Heart left ventricle (tissue), 16 donors: ENCODE measurements around the gene FA2H. TPM values are rescaled to one million over a fixed set of nuclear protein-coding genes. Genes with fewer than 3 reads are reported as not detected.

Experiments
- ATAC-seq, 4 donors: fragments of 200-7000 bp; cut with Tn5 transposase; one replicate each; pipeline ENCODE4 v1.9.1; 2020 to 2022; ENCODE audit warnings: moderate library complexity in 4 of 4, mild to moderate bottlenecking in 3 of 4, moderate number of reproducible peaks in 1 of 4
- DNase-seq, 5 donors: peaks; one replicate each; pipeline ENCODE4 v3.0.0-alpha.2; 2020
- H3K27ac ChIP-seq, 12 donors: fragments of 200-600 bp; sonication (generic) in 4 of 12; one replicate each; pipeline versions ENCODE4 v1.5.0 to v1.8.0; 2016 to 2022; ENCODE audit warnings: mild to moderate bottlenecking in 2 of 12
- H3K27me3 ChIP-seq, 9 donors: fragments of 200-600 bp; sonication (generic) in 2 of 9; one replicate each; pipeline versions ENCODE4 v1.5.1 to v1.8.0; 2016 to 2022; ENCODE audit warnings: mild to moderate bottlenecking in 3 of 9
- H3K36me3 ChIP-seq, 9 donors: fragments of 200-600 bp; sonication (generic) in 2 of 9; one replicate each; pipeline versions ENCODE4 v1.5.0 to v1.8.0; 2018 to 2022; ENCODE audit warnings: mild to moderate bottlenecking in 2 of 9
- H3K4me1 ChIP-seq, 12 donors: fragments of 200-600 bp; sonication (generic) in 4 of 12; one replicate each; pipeline versions ENCODE4 v1.5.0 to v1.8.0; 2016 to 2022; ENCODE audit warnings: mild to moderate bottlenecking in 3 of 12
- H3K4me3 ChIP-seq, 12 donors: fragments of 200-600 bp; sonication (generic) in 4 of 12; one replicate each; pipeline versions ENCODE4 v1.5.0 to v1.8.0; 2017 to 2022; ENCODE audit warnings: mild to moderate bottlenecking in 9 of 12, moderate library complexity in 4 of 12
- H3K9me3 ChIP-seq, 12 donors: fragments of 200-600 bp; sonication (generic) in 4 of 12; one replicate each; pipeline versions ENCODE4 v1.5.0 to v1.8.0; 2016 to 2022; ENCODE audit warnings: mild to moderate bottlenecking in 1 of 12
- POLR2A ChIP-seq, 2 donors: fragments of 450-650 bp; IDR thresholded peaks; one replicate each; pipeline ENCODE4 v1.6.1; 2017; ENCODE audit warnings: antibody characterized with exemption in 2 of 2, mild to moderate bottlenecking in 2 of 2, moderate library complexity in 2 of 2
- WGBS, 4 donors: extraction: QIAGEN DNeasy Blood & Tissue Kit in 2 of 4; methylation state at CpG; one replicate each; pipeline versions ENCODE4 v1.1.5 to v1.1.7; 2013 to 2018; 5-methylcytosine and 5-hydroxymethylcytosine counted together
- intact Hi-C, 10 donors: fragments of 100-400 bp; cut with DNase I; formaldehyde crosslinking; loops; one replicate each; pipeline versions ENCODE4 v1.11.1 to v1.14.2; 2022
- polyA plus RNA-seq, 2 donors: library from polyadenylated mRNA; stranded (reverse); fragments of 200-250 nt; gene quantifications; one replicate each; pipeline ENCODE4 v1.2.3, GENCODE V29; 2013
- total RNA-seq, 9 donors: library from RNA; depleted of rRNA in 2 of 9; stranded (reverse); fragments of >200 nt in 2 of 9; fragmentation: NEBNext Ultra II Directional in 3 of 9; extraction: Animal tissue kit (Norgen Biotek cat#: 25700) in 3 of 9; gene quantifications; one replicate each; pipeline versions ENCODE4 v1.1.0 to v1.2.4, GENCODE V29; 2016 to 2023
- TF ChIP-seq, protein P1 (sequence below), 12 donors: fragments of 200-600 bp; sonication (generic) in 4 of 12; IDR thresholded peaks; one replicate each; pipeline versions ENCODE4 v1.5.0 to v1.8.0; 2018 to 2022; ENCODE audit warnings: antibody characterized with exemption in 12 of 12, mild to moderate bottlenecking in 5 of 12
- donor health status: ischemic (EF 13 %, LVEDD 7.1; RV severe dilation, severe dysfunction).
- donor health status: healthy with polysubstance abuse.
- donor health status: DM: no; HTN: yes; CAD: no.
- donor health status: DM: no; HTN: no; CAD: no.
- donor health status: ischemic (EF 25% LVEDD 6.9; RV normal size, moderate dysfunction).
- donor health status: ischemic (EF 25% LVEDD 5.7; RV mildly dilated, moderate dysfunction).
- donor health status: healthy.
- donor health status: DM: yes; HTN: yes; CAD: no.
- donor health status: ischemic (EF 35%, LVEDD 5.7; RV mildly dilated, moderate dysfunction).
- donor health status: nonischemic (EF 11% LVEDD 7.7; RV severe dilation, severe dysfunction).
- donor health status: DM: yes; HTN: yes; CAD: no.
- donor health status: PGD.
- donor health status: ischemic (EF 29% LVEDD 5.4; RV normal size, mild dysfunction).
- donor health status: nonischemic (EF 23%, LVEDD 6.1; RV moderate dilation, normal function).

The FA2H gene
- total and polyA plus RNA-seq, 11 donors, result 0.04 to 1.9 (median 0.39) TPM; not detected in 7

DNA sequence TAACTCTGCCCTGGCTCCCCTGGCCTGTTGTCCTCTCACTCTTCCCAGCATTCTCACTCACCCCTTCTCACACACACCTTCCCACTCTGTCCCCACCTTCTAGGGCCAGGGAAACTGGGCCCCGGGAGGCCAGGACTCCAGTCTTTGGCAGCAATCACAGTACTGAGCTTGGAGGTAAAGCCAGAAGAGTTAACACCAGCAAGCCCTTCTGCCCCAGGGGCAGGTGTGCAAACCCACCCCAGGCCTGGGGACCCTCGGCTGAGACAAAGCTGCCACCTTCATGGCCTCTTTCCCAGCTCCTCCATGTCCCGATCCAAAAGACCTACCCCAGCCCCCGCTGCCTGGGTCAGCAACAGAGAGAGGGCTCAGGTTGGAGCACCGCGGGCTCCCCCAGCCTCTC, 37.1 kb downstream of the FA2H start:
- intact Hi-C loops, result no loop called here

DNA sequence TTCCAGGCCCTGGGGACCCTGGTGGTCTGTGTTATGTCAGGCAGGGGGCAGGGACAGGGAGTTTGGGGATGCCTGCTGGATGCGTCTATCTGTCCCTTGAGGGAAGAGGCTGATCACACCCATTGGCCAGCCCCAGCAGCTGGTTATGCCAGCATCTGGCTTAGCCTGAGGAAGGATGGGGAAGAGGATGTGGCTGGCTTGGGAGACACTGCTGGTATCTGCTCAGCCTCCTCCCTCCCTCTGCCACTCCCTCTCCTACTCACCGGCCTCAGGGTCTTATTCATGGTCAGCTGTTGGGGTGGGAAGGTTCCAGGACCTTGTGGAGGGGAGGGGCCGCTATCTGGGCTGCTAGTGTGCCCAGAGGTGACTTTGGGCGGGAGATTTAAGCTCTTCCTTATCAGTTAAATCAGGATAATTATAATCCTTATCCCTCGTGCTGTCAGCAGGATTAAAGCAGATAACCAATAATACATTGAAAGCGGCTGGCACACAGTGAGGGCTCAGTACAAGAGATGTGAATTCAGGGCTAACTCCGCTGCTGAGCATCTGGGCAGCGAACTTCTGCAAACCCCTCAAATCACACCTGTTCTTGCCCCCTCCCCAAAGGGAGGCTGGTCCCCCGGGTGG, 38.0 kb downstream of the FA2H start:
- TF ChIP-seq, protein P1, sequence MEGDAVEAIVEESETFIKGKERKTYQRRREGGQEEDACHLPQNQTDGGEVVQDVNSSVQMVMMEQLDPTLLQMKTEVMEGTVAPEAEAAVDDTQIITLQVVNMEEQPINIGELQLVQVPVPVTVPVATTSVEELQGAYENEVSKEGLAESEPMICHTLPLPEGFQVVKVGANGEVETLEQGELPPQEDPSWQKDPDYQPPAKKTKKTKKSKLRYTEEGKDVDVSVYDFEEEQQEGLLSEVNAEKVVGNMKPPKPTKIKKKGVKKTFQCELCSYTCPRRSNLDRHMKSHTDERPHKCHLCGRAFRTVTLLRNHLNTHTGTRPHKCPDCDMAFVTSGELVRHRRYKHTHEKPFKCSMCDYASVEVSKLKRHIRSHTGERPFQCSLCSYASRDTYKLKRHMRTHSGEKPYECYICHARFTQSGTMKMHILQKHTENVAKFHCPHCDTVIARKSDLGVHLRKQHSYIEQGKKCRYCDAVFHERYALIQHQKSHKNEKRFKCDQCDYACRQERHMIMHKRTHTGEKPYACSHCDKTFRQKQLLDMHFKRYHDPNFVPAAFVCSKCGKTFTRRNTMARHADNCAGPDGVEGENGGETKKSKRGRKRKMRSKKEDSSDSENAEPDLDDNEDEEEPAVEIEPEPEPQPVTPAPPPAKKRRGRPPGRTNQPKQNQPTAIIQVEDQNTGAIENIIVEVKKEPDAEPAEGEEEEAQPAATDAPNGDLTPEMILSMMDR (IDR thresholded peaks at IDR 0.05), result no peak
- no peak for TF ChIP-seq POLR2A (IDR thresholded peaks at IDR 0.05)
- H3K9me3 ChIP-seq, result no peaks in the 10 kb centered on the region
- ATAC-seq, result no peak
- intact Hi-C loops, result no loop called here
- H3K27ac ChIP-seq, result no peak overlapping the region
- peaks cover 0 to 22% (median 5%) of the 10 kb centered on the region in 9 donors for H3K27me3 ChIP-seq
- DNase-seq, result no peak
- WGBS, 4 donors, result 68 to 77% (median 73%) methylated on average over 9 of the region's 9 CpGs
- no peaks in the 10 kb centered on the region for H3K36me3 ChIP-seq
- no peaks in the 10 kb centered on the region for H3K4me1 ChIP-seq
- H3K4me3 ChIP-seq, result no peak overlapping the region

More for the DNA sequence above, 37.1 kb downstream of the FA2H start:
- no peak for DNase-seq
- H3K27ac ChIP-seq, result no peak overlapping the region
- no peaks in the 10 kb centered on the region for H3K4me1 ChIP-seq
- peaks cover 0 to 25% (median 5%) of the 10 kb centered on the region in 9 donors for H3K27me3 ChIP-seq
- H3K36me3 ChIP-seq, result no peaks in the 10 kb centered on the region
- WGBS, 4 donors, result 79 to 82% (median 81%) methylated on average over 6 of the region's 6 CpGs
- no peak overlapping the region for H3K4me3 ChIP-seq
- no peak for ATAC-seq
- H3K9me3 ChIP-seq, result no peaks in the 10 kb centered on the region
- no peak for TF ChIP-seq POLR2A (IDR thresholded peaks at IDR 0.05)
- TF ChIP-seq, protein P1 (IDR thresholded peaks at IDR 0.05), result no peak

DNA sequence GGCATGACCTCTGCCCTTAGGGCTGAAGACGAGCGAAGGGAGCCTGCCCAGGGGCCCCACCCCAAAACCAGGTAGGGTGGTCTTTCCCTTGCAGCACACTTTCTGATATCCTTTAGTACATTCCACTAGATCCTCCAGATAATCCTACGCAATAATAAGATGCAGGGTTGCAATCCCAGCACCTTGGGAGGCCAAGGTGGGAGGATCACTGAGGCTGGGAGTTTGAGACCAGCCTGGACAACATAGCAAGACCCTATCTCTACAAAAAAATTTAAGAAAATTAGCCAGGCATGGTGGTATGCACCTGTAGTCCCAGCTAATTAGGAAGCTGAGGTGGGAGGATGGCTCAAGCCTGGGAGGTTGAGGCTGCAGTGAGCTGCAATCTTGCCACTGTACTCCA, 39.1 kb downstream of the FA2H start:
- ATAC-seq (no peak), DNase-seq (no peak)
- TF ChIP-seq, protein P1 (IDR thresholded peaks at IDR 0.05), result no peak
- no peak for TF ChIP-seq POLR2A (IDR thresholded peaks at IDR 0.05)
- Histone ChIP-seq H3K27ac (no peak overlapping the region), H3K36me3 (no peaks in the 10 kb centered on the region), H3K27me3 (peaks cover 0 to 22% (median 5%) of the 10 kb centered on the region in 9 donors), H3K4me1 (no peaks in the 10 kb centered on the region), H3K4me3 (no peak overlapping the region), H3K9me3 (no peaks in the 10 kb centered on the region)
- intact Hi-C loops, result no loop called here
- WGBS, 4 donors, result 72 to 95% (median 94%) methylated on average over 3 of the region's 3 CpGs

DNA sequence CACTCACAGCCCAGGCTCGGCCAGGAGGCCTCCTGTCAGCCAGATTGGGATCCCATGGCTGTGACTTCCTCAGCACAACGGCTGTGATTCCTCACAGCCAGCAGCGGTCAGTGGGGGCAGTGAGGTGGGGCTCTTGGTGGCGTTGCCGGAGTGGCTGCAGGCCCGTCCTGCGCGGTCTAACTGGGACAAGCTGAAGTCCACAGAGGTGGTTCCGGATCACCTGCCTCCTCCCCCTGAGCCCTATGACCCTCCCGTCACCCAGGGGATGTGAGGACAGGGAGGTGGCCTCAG, 39.5 kb downstream of the FA2H start:
- H3K9me3 ChIP-seq, result no peaks in the 10 kb centered on the region

More for the DNA sequence above, 39.5 kb downstream of the FA2H start:
- 63 to 76% (median 63%) methylated on average over 8 to 10 of the region's 10 CpGs for WGBS, 4 donors
- ATAC-seq (no peak), DNase-seq (no peak)
- Histone ChIP-seq H3K4me1 (no peaks in the 10 kb centered on the region), H3K27me3 (peaks cover 0 to 22% (median 5%) of the 10 kb centered on the region in 9 donors), H3K4me3 (no peak overlapping the region), H3K27ac (no peak overlapping the region), H3K36me3 (no peaks in the 10 kb centered on the region)
- intact Hi-C loops, result no loop called here
- TF ChIP-seq POLR2A (IDR thresholded peaks at IDR 0.05), result no peak
- TF ChIP-seq, protein P1 (IDR thresholded peaks at IDR 0.05), result no peak
